HG02973 (cell line): ENCODE data around the gene BGLAP.
"Not testable (repeated sequence)": the region's sequence is repeated elsewhere in the genome, so short reads cannot be mapped to it uniquely, and the experiment has no call there.

Source experiments
- ATAC-seq: cut with Tn5 transposase; IDR thresholded peaks from one replicate; pipeline ENCODE4 v1.9.1; 2021; ENCODE audit warnings: moderate library complexity; ENCODE audit not compliant: unreplicated experiment

Gene BGLAP

DNA sequence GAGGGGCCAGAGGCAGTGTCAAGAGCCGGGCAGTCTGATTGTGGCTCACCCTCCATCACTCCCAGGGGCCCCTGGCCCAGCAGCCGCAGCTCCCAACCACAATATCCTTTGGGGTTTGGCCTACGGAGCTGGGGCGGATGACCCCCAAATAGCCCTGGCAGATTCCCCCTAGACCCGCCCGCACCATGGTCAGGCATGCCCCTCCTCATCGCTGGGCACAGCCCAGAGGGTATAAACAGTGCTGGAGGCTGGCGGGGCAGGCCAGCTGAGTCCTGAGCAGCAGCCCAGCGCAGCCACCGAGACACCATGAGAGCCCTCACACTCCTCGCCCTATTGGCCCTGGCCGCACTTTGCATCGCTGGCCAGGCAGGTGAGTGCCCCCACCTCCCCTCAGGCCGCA lies at the start of gene BGLAP:
Gene BGLAP (plus strand): TSS at position 259 of the 400 bp plus-strand sequence. CDS start 48 bp downstream, at position 307.
- ATAC-seq, result no peak

DNA sequence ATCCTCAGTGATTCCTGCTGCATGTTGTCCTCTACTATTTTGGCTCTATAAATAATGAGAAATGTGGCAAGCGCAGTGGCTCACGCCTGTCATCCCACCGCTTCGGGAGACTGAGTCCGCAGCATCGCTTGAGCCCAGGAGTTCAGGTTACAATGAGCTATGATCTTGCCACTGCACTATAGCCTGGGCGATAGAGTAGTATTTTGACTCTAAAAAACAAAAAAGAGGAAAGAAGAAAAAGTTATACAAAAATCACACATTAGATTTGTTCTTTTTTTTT lies 48.8 kb upstream of the BGLAP start:
- no peak for ATAC-seq

DNA sequence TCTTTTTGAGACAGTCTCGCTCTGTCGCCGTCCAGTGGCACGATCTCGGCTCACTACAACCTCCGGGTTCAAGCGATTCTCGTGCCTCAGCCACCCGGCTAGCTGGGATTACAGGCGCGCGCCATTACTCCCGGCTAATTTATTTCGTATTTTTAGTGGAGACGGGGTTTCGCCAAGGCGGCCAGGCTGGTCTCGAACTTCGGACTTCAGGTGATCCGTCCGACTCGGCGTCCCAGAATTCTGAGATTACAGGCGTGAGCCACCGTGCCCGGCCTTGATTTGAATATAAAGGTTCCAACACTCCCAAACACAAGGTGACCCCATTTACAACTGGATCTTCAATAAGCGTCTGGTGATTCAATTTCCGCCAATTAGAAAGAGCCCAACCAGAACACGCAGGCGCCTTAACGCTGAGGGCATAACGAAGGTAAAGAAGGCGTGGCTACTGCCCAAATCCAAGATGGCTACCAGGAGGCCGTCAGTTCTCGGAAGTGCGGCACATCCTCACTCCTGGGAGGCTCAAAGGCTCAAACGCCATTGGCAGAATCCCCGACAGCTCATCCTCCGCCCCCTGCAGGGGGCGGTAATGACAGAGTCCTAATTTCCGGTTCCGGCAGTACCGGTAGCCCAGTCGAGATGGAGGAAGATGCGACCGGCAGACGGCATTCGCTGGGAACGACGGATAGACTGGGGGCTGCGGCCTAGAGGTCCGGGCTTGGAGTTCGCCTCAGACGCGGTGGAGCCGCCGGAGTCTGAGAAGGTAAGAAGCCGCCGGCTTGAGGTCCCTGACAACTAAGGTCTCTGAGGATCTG lies 48.3 kb upstream of the BGLAP start, which contains the start of gene SLC25A44:
Gene SLC25A44 (plus strand): TSS at position 617 of the 812 bp plus-strand sequence. CDS start 5,744 bp downstream, outside the sequence.
- ATAC-seq, result peak; percentile 91

DNA sequence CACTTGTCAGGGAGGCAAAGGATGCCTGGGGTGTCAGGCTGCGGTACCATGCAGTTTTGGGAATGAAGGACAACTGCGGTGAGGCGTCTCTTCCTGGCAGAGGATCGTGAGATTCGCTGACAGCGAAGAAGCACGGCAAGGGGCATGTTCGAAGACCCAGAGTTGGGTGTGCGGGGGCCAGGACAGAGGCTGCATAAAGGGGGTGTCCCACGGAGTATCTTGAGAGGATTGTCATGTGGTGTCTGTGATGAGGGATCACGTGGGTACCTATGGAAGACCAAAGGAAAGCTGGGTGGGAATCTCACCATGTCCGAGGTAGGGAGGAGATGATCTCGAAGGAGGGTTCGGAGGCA lies 47.7 kb upstream of the BGLAP start:
- no peak for ATAC-seq

DNA sequence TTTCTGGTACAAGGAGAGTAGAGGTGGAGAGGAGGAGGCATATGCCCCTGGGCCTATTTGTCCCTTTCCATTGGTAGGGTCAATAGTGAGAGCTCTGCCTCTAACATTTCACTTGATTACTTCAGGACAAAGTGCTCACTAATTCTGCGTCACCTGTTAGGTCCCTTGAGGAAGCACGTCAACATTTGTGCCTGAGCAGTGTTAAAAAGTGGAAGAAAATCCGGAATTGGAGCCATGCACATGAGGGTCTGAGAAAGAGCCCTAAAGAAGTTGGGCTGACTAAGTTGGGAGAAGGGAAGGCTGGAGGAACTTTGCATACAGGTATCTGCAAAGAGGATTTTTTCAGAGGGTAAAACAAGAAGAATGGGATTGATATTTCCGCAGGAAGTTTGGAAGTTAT lies 46.1 kb upstream of the BGLAP start:
- ATAC-seq, result no peak

- ATAC-seq, result no peak
Observed at GRCh38 chr1:156196445-156196844, 45.5 kb upstream of the BGLAP start.

DNA sequence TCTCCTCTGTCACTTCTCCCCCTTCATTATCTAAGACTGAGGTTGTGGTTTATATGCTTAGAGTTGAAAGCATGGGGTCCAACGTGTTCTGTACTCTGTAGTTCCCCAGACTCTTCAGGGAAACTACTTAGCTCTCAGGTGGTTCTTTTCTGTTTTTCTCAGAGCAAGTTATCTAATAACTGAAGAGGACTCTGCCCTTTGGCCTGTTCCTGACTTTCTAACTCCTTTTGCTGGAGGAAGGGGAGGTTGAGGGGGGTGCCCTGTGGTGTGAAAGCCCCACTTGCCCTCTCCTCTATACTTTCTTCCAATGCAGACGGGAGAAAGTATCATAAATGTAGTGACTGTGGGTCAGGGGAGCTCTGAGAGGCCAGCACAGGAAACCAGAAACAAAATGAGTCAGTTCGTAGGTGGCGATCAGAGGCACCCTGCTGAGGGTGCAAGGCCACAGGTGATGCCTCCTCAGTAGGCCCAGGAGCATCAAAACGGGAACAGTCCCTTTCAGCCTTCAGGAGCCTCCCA lies 43.1 kb upstream of the BGLAP start:
- ATAC-seq, result no peak

- no peak for ATAC-seq
Observed at GRCh38 chr1:156200044-156200443, 41.9 kb upstream of the BGLAP start.

- ATAC-seq, result no peak
Observed at GRCh38 chr1:156203331-156203730, 38.7 kb upstream of the BGLAP start.

DNA sequence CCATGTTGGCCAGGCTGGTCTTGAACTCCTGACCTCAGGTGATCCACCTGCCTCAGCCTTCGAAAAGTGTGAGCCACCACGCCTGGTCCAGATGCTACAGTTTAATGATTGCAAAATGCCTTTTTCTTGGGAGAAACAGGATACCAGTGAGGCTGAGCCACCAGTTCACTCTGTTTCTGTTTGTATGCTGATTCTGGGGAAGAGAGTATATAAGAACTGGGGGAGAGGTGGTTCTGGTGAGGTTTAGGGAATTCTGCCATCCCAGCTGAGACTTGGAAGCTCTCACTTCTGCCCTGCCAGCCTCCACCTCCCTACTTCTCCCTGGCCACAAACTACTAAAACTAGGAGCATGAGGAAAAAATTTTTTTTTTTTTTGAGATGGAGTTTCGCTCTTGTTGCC lies 37.3 kb upstream of the BGLAP start:
- ATAC-seq, result no peak

DNA sequence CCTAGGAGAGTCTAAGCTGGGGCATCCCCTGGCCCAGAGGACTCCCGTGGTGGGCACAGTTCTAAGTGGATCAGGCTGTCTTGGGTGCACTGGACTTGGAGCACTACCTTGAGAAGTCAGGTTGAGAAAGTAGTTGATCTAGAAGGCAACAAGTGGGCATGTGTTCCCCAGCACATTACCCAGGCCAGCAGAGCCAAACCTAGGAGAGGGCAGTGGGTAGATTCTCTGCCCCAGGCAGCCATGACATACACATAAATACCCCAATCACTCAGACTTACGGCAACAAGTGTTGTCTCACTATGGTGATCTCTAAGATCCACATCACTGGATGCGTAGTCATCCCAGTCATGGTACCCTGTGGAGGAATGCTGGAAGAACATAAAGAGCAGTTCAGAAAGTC lies 30.7 kb upstream of the BGLAP start:
- no peak for ATAC-seq

DNA sequence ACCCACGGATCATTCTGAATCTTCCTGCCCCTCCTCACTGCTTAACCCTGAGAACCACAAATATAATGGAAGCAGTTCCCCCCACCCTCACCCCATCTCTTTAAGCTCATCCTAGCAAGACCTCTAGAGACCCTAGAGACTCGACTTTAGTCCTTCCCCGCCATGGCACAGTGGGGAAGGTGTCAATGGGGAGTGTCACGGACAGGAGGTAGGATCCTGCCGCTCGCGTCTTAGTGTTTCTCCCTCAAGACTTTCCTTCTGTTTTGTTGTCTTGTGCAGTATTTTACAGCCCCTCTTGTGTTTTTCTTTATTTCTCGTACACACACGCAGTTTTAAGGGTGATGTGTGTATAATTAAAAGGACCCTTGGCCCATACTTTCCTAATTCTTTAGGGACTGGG lies 29.9 kb upstream of the BGLAP start:
- no peak for ATAC-seq

DNA sequence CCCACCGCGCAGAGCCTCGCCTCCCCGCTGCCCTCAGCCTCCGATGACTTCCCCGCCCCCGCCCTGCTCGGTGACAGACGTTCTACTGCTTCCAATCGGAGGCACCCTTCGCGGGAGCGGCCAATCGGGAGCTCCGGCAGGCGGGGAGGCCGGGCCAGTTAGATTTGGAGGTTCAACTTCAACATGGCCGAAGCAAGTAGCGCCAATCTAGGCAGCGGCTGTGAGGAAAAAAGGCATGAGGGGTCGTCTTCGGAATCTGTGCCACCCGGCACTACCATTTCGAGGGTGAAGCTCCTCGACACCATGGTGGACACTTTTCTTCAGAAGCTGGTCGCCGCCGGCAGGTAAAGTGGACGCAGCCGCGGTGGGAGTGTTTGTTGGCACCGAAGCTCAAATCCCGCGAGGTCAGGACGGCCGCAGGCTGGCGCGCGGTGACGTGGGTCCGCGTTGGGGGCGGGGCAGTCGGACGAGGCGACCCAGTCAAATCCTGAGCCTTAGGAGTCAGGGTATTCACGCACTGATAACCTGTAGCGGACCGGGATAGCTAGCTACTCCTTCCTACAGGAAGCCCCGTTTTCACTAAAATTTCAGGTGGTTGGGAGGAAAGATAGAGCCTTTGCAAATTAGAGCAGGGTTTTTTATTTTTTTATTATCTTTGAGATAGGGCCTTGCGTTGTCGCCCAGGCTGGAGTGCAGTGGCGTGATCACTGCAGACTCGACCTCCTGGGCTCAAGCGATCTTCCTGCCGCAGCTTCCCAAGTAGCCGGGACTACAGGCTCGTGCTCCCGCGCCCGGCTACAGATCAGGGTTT lies 28.9 kb upstream of the BGLAP start, which contains the start of gene PMF1:
Gene PMF1 (plus strand): TSS at position 175 of the 811 bp plus-strand sequence. CDS start 9 bp downstream, at position 184.
- ATAC-seq, result peak; percentile 77

- ATAC-seq, result no peak
Observed at GRCh38 chr1:156213644-156213966, 28.4 kb upstream of the BGLAP start.

DNA sequence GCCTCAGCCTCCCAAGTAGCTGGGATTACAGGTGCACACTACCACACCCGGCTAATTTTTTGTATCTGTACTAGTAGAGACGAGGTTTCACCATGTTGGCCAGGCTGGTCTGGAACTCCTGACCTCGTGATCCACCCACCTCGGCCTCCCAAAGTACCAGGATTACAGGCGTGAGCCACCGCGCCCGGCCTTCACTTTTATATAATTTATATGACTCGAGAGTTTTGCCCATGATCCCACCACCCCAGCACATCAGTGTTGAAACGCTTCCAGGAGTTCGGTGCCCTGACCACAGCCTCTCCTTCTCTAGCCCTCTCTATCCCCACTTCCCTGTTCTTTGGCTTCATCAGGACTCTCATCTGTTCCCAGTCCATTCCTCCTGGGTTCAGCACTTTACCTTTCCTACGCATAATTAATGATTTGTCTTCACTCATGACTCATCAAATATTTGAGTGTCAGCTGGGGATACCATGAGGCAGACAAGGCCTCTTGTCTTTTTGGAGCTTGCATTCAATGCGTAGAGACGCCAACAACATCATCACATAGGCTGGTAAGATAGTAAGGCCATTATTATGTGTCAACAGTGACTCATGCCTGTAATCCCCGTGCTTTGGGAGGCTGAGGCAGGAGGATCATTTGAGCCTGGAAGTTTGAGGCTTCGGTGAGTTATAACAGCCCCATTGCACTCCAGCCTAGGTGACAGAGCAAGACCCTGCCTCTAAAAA lies 27.8 kb upstream of the BGLAP start:
- ATAC-seq, result no peak

- ATAC-seq, result not testable (repeated sequence)
Observed at GRCh38 chr1:156216361-156217086, 25.5 kb upstream of the BGLAP start.

- ATAC-seq, result no peak
Observed at GRCh38 chr1:156217871-156218270, 24.1 kb upstream of the BGLAP start.

- ATAC-seq, result no peak
Observed at GRCh38 chr1:156220226-156220625, 21.8 kb upstream of the BGLAP start.

- ATAC-seq, result no peak
Observed at GRCh38 chr1:156221986-156222692, 19.8 kb upstream of the BGLAP start.

- ATAC-seq, result no peak
Observed at GRCh38 chr1:156225677-156226014, 16.3 kb upstream of the BGLAP start.
